Mesenchymal stem cell (in vitro differentiated cells and primary cell): ENCODE results near the gene MFSD1.

Source experiments
- DNase-seq: peaks from one replicate; pipeline ENCODE4 v3.0.0-alpha.2; 2013
- H2AFZ ChIP-seq: one replicate; pipeline ENCODE4 v1.6.1; 2013; ENCODE audit warnings: low read depth, mild to moderate bottlenecking, control low read depth, inconsistent platforms, low read length, moderate library complexity
- H2AK5ac ChIP-seq: 2 replicates; pipeline ENCODE4 v1.6.1; 2013; ENCODE audit warnings: low read length, moderate library complexity, mild to moderate bottlenecking, inconsistent platforms; ENCODE audit not compliant: severe bottlenecking
- H2BK120ac ChIP-seq: one replicate; pipeline ENCODE4 v1.6.1; 2013; ENCODE audit warnings: low read depth, mild to moderate bottlenecking, inconsistent platforms, low read length, moderate library complexity
- H2BK12ac ChIP-seq, 2 experiments: one replicate each; pipeline ENCODE4 v1.6.1; 2013; ENCODE audit warnings: inconsistent platforms in 2 of 2, low read length in 2 of 2, mild to moderate bottlenecking in 2 of 2, moderate library complexity in 2 of 2, control low read depth in 1 of 2
- H2BK15ac ChIP-seq: one replicate; pipeline ENCODE4 v1.6.1; 2013; ENCODE audit warnings: mild to moderate bottlenecking, low read depth, inconsistent platforms; ENCODE audit not compliant: poor library complexity, severe bottlenecking
- H2BK5ac ChIP-seq: 2 replicates; pipeline ENCODE4 v1.6.1; 2013; ENCODE audit warnings: low read depth, mild to moderate bottlenecking, low read length, control low read depth, inconsistent platforms; ENCODE audit not compliant: poor library complexity, severe bottlenecking
- H3K14ac ChIP-seq, 2 experiments: one replicate each; pipeline ENCODE4 v1.6.1; 2013; ENCODE audit warnings: inconsistent platforms in 2 of 2, low read length in 2 of 2, control low read depth in 1 of 2, mild to moderate bottlenecking in 1 of 2, moderate library complexity in 1 of 2
- H3K18ac ChIP-seq, 2 experiments: one replicate each; pipeline ENCODE4 v1.6.1; 2013; ENCODE audit warnings: inconsistent platforms in 2 of 2, low read length in 2 of 2, control low read depth in 1 of 2, low read depth in 1 of 2, mild to moderate bottlenecking in 1 of 2
- H3K23ac ChIP-seq, 2 experiments: one replicate each; pipeline ENCODE4 v1.6.1; 2013; ENCODE audit warnings: inconsistent platforms in 2 of 2, low read length in 2 of 2, mild to moderate bottlenecking in 2 of 2, moderate library complexity in 2 of 2, control low read depth in 1 of 2
- H3K27ac ChIP-seq: 2 replicates; pipeline ENCODE4 v1.5.1; 2013; ENCODE audit warnings: mild to moderate bottlenecking, moderate library complexity, low read length, control low read depth, inconsistent platforms; ENCODE audit not compliant: poor library complexity, severe bottlenecking
- H3K27me3 ChIP-seq, 2 experiments: 2 replicates each; pipeline versions ENCODE4 v1.6.1 to v1.7.0; 2013; ENCODE audit warnings: low read length in 2 of 2, mild to moderate bottlenecking in 2 of 2, moderate library complexity in 2 of 2, control low read depth in 1 of 2, inconsistent platforms in 1 of 2; ENCODE audit not compliant: control insufficient read depth in 1 of 2, insufficient read depth in 1 of 2
- H3K36me3 ChIP-seq, 2 experiments: 2 replicates each; pipeline versions ENCODE4 v1.6.1 to v1.7.0; 2013; ENCODE audit warnings: low read length in 2 of 2, control low read depth in 1 of 2, inconsistent platforms in 1 of 2, low read depth in 1 of 2, mild to moderate bottlenecking in 1 of 2; ENCODE audit not compliant: insufficient read depth in 2 of 2, control insufficient read depth in 1 of 2
- H3K4ac ChIP-seq, 2 experiments: one replicate each; pipeline ENCODE4 v1.6.1; 2013; ENCODE audit warnings: inconsistent platforms in 2 of 2, low read length in 2 of 2, mild to moderate bottlenecking in 2 of 2, moderate library complexity in 2 of 2, control low read depth in 1 of 2, low read depth in 1 of 2
- H3K4me1 ChIP-seq: 2 replicates; pipeline ENCODE4 v1.6.1; 2013; ENCODE audit warnings: low read depth, low read length, control low read depth; ENCODE audit not compliant: control insufficient read depth, insufficient read depth
- H3K4me2 ChIP-seq: 2 replicates; pipeline ENCODE4 v1.6.1; 2013; ENCODE audit warnings: low read length, mild to moderate bottlenecking, inconsistent platforms; ENCODE audit not compliant: poor library complexity, severe bottlenecking
- H3K4me3 ChIP-seq, 2 experiments: 2 replicates each; pipeline versions ENCODE4 v1.5.1 to v1.7.0; 2013; ENCODE audit warnings: low read length in 2 of 2, mild to moderate bottlenecking in 2 of 2, control low read depth in 1 of 2, low read depth in 1 of 2; ENCODE audit not compliant: insufficient read depth in 1 of 2
- H3K79me1 ChIP-seq: replicated peaks from 2 replicates; pipeline ENCODE4 v1.6.1; 2013; ENCODE audit warnings: mild to moderate bottlenecking, control low read depth, low read length, inconsistent platforms; ENCODE audit not compliant: poor library complexity, severe bottlenecking
- H3K9ac ChIP-seq: 2 replicates; pipeline ENCODE4 v1.7.0; 2013; ENCODE audit warnings: mild to moderate bottlenecking, low read length, moderate library complexity
- H3K9me3 ChIP-seq: 2 replicates; pipeline ENCODE4 v1.7.0; 2013; ENCODE audit warnings: mild to moderate bottlenecking, low read length; ENCODE audit not compliant: control insufficient read depth
- H4K8ac ChIP-seq: one replicate; pipeline ENCODE4 v1.6.1; 2013; ENCODE audit warnings: inconsistent platforms, mild to moderate bottlenecking, low read length, moderate library complexity
- H4K91ac ChIP-seq: one replicate; pipeline ENCODE4 v1.6.1; 2013; ENCODE audit warnings: mild to moderate bottlenecking, low read length, inconsistent platforms
- WGBS: methylation state at CpG from one replicate; pipeline ENCODE4 v1.1.7; 2013; ENCODE audit warnings: mixed read lengths; 5-methylcytosine and 5-hydroxymethylcytosine counted together

Gene MFSD1

DNA sequence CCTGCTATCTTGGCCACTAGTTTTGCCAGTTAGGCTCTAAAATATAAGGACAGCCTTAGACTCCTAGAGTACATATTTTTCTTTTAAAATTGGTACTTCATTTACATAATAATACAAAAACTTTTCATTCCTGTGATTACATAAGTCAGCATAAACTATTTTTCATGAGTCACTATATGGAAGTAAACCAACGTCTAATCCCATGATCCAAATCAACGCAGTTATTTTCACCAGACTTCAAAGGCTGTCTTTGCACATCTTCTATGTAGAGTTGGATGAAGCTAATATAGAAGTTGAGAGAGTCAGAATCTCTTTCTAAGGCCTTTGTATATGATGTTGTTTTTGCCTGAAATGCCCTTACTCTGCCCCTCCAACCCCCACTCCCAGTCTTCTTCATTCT is 7.6 kb upstream of the MFSD1 start:
- H2AFZ ChIP-seq, result no peak overlapping the region
- H3K4ac ChIP-seq, result no peak overlapping the region
- H2BK120ac ChIP-seq, result no peak overlapping the region
- no peaks in the 10 kb centered on the region for H3K36me3 ChIP-seq
- H3K4me1 ChIP-seq, result no peaks in the 10 kb centered on the region
- no peaks in the 10 kb centered on the region for H3K79me1 ChIP-seq
- WGBS, result no CpG with 5 or more reads among the region's 2 CpGs
- H3K18ac ChIP-seq, result no peak overlapping the region
- no peak overlapping the region for H2BK12ac ChIP-seq
- no peak overlapping the region for H3K14ac ChIP-seq
- H4K91ac ChIP-seq, result no peak overlapping the region
- H2BK15ac ChIP-seq, result no peak overlapping the region
- no peak for DNase-seq
- no peaks in the 10 kb centered on the region for H3K9me3 ChIP-seq
- H2AK5ac ChIP-seq, result no peak overlapping the region
- no peaks in the 10 kb centered on the region for H3K27me3 ChIP-seq
- H4K8ac ChIP-seq, result no peak overlapping the region
- H3K9ac ChIP-seq, result no peak overlapping the region
- no peak overlapping the region for H2BK5ac ChIP-seq
- H3K23ac ChIP-seq, result no peak overlapping the region
- no peak overlapping the region for H3K4me3 ChIP-seq
- no peak overlapping the region for H3K27ac ChIP-seq
- no peak overlapping the region for H3K4me2 ChIP-seq

DNA sequence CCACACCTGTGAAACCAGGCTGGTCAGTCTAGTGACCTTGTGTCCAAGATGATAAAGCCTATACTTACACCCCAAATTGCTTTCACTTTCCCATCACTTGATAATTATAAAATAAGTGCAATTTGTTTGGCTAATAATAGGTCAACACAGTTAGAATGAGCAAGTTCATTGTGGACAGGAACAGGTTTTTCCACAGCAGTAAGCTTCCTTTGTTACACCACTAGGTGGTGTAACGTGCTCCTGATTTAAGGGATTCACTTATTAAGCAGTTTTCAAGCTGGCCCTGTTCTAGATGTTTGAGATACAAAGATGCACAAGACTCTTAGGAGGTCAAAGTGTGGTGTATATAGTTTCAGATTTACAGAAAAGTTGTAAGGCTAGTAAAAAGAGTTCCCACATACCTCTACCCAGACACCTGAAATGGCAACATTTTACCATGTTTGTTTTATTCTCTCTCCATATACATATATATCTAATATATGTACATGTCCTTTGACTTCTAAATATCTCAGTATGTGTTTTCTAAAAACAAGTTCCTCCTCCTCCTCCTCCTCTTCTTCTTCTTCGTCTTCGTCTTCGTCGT is 6.8 kb upstream of the MFSD1 start:
- H2AFZ ChIP-seq, result no peak overlapping the region
- no peaks in the 10 kb centered on the region for H3K79me1 ChIP-seq
- no peak overlapping the region for H4K8ac ChIP-seq
- H3K36me3 ChIP-seq, result no peaks in the 10 kb centered on the region
- H3K4ac ChIP-seq, result no peak overlapping the region
- H3K9ac ChIP-seq, result no peak overlapping the region
- H3K14ac ChIP-seq, result no peak overlapping the region
- no peak overlapping the region for H3K23ac ChIP-seq
- H3K27me3 ChIP-seq, result no peaks in the 10 kb centered on the region
- no peak overlapping the region for H3K18ac ChIP-seq
- 73% methylated on average over 5 of the region's 5 CpGs for WGBS
- H2AK5ac ChIP-seq, result no peak overlapping the region
- H3K27ac ChIP-seq, result no peak overlapping the region
- no peaks in the 10 kb centered on the region for H3K4me1 ChIP-seq
- DNase-seq, result peak; percentile 52
- no peaks in the 10 kb centered on the region for H3K9me3 ChIP-seq
- no peak overlapping the region for H3K4me2 ChIP-seq
- H2BK12ac ChIP-seq, result no peak overlapping the region
- no peak overlapping the region for H2BK15ac ChIP-seq
- H3K4me3 ChIP-seq, result no peak overlapping the region
- no peak overlapping the region for H2BK120ac ChIP-seq
- no peak overlapping the region for H4K91ac ChIP-seq
- H2BK5ac ChIP-seq, result no peak overlapping the region

DNA sequence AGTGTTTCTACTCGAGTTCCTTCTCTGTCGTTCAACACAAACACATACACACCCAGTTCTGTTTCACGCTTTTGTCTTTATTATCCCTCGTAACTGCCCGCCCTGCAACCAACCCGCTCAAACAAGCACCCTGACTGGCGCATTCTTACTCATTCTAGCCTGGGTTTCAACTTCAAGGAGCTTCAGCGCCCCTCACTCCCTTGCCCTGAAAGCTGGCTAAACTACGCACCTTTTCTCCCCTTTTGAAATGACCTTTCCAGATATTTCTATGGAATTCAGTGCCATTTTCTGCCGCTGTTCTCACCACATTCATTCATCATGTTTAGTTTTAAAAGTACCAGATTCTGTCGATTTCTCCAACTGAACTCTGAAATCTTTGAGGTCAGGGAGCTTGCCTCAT is 653 bp upstream of the MFSD1 start:
- Histone ChIP-seq H4K8ac (peak overlapping the region; percentile 93), H3K4ac (peak overlapping the region in 1 of 2 experiments; percentile 98), H4K91ac (no peak overlapping the region), H3K23ac (no peak overlapping the region), H2BK5ac (no peak overlapping the region), H3K14ac (no peak overlapping the region), H3K4me2 (peak overlapping the region; percentile 92), H3K79me1 (peaks cover 10% of the 10 kb centered on the region), H2AK5ac (no peak overlapping the region), H3K18ac (peak overlapping the region in 1 of 2 experiments; percentile 10), H3K36me3 (peaks cover 0 to 17% of the 10 kb centered on the region in 2 experiments), H3K9me3 (no peaks in the 10 kb centered on the region), H3K27me3 (no peaks in the 10 kb centered on the region), H2BK15ac (no peak overlapping the region), H3K27ac (no peak overlapping the region), H2BK12ac (no peak overlapping the region), H3K9ac (peak overlapping the region; percentile 96), H2AFZ (peak overlapping the region; percentile 36), H2BK120ac (no peak overlapping the region), H3K4me3 (peak overlapping the region in 1 of 2 experiments; percentile 93), H3K4me1 (peaks cover 4% of the 10 kb centered on the region)
- WGBS, result 27% methylated on average over 11 of the region's 11 CpGs
- no peak for DNase-seq

DNA sequence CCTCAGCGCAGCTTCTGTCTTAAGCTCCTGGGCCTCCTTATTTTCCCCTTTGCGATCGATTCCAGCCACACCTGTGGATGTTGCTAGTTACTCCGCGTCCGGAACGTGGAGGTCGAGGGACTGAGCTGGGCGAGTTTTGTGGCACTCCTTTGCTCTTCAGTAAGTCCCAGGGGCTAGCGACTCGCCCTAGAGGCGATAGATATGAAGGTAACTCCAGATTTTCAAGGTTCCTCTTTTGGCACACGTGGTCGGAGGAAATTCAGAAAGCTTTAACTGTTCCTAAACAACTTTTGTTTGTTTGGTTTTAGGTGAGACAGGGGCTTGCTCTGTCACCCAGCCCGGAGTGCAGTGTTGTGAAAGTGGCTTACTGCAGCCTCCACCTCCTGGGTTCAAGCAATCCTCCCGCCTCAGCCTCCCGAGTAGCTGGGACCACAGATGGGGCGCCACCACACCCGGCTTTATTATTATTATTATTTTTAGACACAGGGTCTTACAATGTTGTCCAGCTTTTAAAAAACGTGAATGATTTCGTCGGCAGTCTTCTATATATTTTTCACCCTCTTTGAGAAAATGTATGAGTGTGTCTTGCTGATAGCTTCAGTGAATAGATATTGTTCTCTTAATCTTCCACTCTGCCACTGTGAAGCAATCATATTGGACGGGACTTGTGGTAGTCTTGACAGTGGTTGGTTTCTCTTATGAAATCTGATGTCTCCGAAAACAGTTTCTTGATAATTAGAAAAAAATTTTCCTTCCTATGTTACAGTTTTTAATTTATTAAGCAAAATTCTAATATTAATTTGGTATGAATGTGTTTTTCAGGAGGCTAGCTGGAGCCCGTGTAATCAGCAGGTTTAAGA is 785 bp downstream of the MFSD1 start:
- Histone ChIP-seq H3K27ac (peak overlapping the region; percentile 5), H3K4ac (peak overlapping the region in 1 of 2 experiments; percentile 68), H2BK5ac (no peak overlapping the region), H3K4me1 (peaks cover 4% of the 10 kb centered on the region), H3K36me3 (peaks cover 0 to 28% of the 10 kb centered on the region in 2 experiments), H4K8ac (peak overlapping the region; percentile 78), H2AFZ (peak overlapping the region; percentile 99), H3K4me3 (peak overlapping the region; percentile 78 to 93), H3K27me3 (no peaks in the 10 kb centered on the region), H3K9ac (peak overlapping the region; percentile 96), H3K79me1 (peaks cover 10% of the 10 kb centered on the region), H3K4me2 (peak overlapping the region; percentile 92), H3K23ac (peak overlapping the region in 1 of 2 experiments; percentile 56), H2BK12ac (no peak overlapping the region), H2BK120ac (no peak overlapping the region), H2BK15ac (no peak overlapping the region), H4K91ac (no peak overlapping the region), H3K18ac (peak overlapping the region in 1 of 2 experiments; percentile 89), H3K14ac (peak overlapping the region in 1 of 2 experiments; percentile 1), H2AK5ac (no peak overlapping the region), H3K9me3 (no peaks in the 10 kb centered on the region)
- WGBS, result 10% methylated on average over 16 of the region's 25 CpGs
- peak; percentile 57 for DNase-seq
